Measurements from ENCODE around the gene ZNF506.
"Not testable (repeated sequence)": the region's sequence is repeated elsewhere in the genome, so short reads cannot be mapped to it uniquely, and the experiment has no call there.

The ZNF506 gene

DNA sequence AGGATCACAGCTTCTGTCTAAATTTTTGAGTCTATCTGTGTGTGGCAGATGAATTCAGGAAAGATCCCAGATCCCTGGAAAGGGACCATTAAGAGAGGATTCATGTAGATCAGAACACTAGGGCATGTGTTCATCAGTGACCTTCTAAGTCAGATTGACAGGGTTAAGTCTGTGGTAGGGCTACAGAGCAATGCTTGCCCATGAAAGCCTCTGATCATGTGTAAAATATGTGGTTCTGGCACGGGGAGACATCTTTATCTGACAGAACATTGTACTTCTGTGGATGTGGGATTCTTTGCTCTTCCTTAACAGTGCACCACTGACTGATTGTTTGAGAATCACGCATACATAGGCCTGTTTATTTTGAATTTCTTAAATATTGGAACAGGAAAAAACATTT, 42.9 kb downstream of the ZNF506 start:
- no peak for DNase-seq (ENCODE audit: low spot score)

DNA sequence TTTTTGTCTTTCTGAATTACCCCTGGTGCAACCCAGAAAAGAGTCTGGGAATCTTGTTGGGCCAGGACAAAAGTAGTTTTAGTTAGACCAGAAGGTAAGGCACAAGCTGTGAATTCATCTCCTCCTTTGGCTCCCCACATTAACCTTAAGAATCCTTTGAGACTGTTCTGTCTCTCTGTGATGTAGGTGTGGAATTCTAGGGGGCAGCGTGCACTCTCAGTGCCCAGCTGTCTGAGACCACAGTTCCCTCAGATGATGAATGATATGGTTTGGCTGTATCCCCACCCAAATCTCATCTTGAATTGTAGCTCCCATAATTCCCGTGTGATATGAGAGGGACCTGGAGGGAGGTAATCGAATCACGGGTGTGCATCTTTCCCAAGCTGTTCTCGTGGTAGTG, 43.9 kb downstream of the ZNF506 start:
- no peak for DNase-seq (ENCODE audit: low spot score)

DNA sequence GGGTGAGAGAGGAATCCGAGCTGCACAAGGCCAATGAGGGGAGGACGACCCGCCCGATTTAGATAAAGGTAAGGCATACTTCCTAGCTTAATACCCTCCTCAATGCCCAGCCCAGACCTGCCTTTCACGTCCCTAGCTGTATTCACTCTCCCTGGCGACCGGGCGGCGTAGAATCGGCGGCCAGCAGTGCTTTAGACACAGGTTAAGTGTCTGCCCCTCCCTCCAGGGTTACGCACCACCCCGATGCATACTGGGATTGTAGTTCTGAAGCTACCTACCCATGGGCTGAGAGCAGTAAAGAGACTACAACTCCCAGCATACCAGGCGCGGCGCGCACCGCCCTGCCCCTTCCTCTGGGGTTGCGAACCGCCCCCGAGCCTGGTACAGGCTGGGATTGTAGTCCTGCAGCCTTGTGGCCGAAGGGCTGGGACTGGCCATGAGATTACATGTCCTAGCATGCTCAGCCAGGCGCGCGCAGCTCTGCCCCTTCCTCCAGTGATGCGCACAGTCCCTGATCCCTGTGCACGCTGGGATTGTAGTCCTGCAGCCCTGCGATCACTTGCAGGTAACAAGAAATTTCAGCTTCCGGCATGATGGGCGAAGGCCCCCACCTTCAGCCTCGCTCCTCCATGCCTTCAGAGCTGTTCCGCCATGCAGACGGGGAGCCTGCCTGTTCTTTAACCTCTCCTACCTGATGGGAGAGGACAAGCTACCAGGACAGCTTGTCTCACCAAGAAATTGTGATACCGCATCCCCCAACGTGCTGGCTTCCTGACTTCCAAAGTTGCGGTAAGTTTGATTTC, 45.1 kb downstream of the ZNF506 start:
- DNase-seq (ENCODE audit: low spot score): peak; percentile 88

DNA sequence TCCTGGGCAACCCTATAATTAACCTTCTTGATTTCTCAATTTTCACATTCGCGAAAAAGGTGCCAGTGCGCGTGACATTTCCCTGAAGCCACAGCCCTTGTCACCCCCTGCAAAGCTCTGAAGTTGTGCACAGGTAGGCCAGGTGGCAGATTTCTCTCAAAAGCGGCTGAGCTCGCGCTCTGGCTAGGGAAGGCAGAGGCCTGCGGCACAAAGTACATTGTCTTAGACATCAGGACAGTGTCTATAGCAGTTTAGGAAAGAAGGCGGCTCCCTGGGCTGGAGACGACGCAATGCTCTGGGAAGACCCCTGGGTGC, 45.7 kb downstream of the ZNF506 start:
- no peak for DNase-seq (ENCODE audit: low spot score)

DNA sequence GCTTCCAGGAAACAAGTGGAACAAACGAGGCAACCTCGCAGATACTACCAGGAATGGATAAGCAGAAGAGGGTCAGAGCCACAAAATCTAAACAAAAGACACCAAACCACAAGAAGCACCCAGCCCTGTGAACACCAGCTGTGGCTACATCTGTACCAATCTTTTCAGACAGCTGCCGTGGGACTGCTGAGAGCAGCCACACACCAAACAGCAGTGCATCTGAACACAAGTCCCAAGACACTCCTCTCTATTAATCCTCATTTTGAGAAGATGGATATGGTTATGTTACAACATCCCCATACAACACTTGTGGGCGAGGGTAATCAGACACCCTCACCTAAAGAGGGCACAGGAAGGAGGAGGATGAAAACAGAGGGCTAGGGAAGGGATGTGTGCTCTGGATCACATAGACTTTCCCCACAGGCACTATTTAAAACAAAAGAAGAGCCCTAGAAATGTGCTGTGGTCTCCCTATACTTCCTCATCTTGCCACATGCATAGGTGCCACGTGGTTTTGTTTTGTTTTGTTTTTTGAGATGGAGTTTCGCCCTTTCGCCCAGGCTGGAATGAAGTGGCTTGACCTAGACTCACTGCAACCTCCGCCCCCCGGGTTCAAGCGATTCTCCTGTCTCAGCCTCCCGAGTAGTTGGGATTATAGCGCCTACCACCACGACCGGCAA, 47.1 kb downstream of the ZNF506 start:
- no peak for DNase-seq (ENCODE audit: low spot score)

DNA sequence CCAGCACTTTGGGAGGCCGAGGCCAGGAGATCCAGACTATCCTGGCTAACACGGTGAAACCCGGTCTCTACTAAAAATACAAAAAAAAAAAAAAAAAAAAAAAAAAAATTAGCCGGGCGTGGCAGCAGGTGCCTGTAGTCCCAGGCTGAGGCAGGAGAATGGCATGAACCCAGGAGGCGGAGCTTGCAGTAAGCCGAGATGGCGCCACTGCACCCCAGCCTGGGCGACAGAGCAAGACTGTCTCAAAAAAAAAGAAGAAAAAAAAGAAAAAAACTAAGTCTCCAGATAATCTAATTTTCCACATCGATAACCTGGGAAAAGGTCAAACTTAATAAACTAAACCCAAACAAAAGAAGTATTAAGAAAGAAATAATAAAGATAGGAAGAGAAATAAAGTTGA, 49.6 kb downstream of the ZNF506 start:
- DNase-seq (ENCODE audit: low spot score): not testable (repeated sequence)

DNA sequence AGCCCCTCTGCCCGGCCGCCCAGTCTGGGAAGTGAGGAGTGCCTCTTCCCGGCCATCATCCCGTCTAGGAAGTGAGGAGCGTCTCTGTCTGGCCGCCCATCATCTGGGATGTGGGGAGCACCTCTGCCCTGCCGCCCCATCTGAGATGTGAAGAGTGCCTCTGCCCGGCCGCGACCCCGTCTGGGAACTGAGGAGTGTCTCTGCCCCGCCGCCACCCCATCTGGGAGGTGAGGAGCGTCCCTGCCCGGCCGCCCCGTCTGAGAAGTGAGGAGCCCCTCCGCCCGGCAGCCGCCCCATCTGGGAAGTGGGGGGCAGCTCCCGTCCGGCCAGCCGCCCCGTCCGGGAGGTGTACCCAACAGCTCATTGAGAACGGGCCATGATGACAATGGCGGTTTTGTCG, 51.6 kb downstream of the ZNF506 start:
- not testable (repeated sequence) for DNase-seq (ENCODE audit: low spot score)

DNA sequence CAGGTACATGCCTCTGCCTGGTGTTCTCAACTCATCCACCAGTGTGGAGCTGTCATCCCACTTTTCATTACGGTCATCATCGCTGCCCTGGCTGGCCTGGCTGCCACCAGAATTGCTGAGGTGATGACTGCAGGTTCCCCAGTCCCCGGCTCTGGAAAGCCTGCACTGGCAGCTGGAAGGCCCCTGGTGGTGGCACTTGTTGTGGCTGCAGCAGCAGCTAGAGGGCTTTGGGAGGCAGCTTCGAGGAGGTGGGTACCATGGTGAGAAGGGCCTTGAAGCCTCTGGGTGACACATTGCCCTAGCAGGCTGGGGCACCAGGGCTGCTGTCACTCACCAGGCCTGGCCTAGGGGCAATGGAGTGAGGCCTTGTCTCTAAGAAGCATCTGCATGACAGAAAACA, 63.4 kb downstream of the ZNF506 start:
- no peak for DNase-seq (ENCODE audit: low spot score)

DNA sequence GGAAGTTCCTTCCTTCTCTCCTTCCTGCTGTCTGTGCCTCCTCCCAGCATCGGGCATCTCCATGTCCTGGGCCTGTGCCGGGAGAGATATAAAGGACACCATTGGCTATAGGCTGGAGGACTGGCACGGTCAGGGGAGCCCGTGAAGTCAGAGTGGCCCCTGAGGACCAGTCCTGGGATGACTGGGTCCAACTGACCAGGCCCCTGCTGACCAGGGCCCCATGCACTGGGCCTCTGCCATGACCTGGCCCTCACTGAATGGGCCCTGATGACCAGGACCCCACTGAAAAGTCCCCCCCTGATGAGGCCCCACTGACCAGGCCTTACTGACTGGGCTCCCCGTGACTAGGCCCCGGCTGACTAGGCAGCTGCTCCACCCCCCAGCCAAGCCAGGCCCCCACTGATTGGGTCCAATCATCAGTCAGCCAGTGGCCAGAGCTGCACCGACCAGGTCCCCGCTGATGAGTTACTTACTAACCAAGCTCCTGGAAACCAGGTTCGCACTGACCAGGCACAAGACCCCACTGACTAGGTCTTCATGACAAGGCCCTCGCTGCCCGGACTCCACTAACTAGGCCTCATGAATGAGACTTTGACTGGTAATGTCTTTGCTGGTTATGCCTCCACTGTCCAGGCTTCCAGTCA, 68.7 kb downstream of the ZNF506 start:
- DNase-seq (ENCODE audit: low spot score): no peak

DNA sequence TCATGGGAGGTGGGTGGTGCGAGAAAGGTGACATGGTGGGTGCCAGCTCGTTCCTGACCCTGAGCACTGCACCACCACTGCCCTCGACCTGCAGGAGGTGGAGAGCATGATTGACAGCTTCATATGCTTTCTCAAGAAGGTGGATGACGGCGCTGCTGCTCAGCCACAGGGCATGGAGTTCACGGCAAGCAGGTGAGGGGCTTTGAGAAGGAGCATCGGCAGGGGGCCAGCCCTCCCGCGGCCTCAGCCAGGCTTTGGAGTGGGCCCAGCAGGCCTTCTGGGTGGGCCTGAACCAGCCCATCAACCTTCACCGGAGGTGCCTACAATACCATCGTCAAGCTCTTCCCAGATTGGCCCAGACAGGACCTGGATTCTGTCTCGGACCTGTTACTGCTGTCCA, 69.7 kb downstream of the ZNF506 start:
- no peak for DNase-seq (ENCODE audit: low spot score)

DNA sequence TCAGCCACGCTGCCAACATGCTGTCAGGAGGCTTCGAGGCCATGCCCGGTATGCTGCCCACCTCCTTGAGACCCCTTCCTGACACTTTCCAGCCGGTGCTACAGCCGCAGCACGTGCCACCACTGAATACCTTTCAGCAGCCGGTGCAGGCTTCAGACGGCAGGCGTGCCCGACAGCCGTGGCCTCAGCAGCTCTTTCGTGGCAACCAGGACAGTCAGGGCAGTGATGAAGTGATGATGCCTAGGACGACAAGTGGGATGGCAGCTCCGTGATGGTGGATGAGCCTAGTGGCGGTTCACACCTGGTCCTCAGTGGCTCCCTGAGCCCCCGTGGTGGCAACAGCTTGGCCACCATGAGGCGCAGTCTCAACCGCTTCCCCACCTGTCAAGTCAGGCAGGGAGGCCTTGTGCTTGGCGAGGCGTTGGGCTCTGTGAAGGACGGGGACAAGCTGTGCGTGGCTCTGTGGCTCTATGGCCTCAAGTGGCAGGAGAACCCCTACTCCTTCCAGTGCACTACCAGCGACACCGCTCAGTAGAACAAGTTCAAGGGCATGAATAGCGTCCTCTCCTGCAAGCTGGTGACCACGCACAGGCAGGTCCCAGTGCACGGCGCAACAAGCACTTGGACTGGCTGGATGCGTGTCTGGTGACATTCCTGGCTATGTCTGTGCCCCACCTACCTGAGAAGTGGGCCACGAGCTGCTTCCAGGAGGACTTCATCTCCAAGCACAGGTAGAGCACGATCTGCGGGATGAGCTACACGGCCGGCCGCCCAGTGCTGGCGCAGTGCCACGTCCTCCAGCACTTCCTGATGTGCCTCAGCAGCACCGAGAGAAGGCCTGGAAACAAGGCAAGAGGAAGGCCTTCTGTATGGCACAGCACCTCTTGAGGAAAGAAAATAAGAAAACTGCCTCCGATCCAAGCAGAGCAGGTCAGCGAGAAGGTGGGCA, 70.4 kb downstream of the ZNF506 start:
- DNase-seq (ENCODE audit: low spot score): no peak

DNA sequence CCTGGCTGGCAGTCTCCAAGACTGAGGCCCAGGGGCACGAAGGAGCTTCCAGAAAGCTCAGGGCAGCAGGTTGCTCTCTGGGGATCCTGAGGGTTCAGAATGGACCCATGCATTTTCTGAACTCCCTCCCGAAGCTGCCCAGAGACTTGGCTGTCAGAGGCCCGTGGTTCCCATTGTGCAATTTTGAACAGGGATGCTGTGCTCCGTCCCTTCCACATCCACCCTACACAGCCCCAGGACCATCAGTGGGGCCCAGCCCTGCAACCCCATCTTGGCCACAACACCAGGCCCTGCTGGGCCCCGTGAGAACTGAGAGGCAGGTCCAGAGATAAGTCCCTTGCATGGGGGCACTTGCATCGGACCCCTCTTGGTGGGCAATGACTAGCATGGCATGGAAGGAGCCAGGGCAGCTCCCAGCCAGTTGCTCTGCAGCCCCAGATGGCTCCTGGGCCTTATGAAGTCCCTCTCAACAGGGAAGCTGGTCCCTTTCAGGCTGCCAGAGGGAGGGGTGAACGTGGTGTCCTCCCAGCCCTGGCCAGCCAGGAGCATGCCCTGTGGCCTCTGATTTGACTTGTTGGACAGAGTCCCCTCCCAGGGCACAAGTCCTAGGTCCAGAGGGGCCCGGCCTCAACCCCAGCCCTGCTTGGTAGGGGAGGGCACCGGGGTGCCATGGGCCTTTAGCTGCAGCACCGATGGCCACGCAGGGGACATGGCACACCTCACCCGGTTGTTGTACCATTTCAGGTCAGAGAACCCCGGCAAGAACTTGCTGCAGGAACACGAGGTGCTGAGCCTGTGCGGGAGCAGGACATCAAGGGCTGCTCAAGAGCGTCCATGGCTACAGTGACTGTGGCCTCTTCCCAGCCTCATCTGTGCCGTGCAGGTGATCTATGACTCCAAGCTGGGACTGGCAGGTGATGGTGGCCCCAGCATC, 71.4 kb downstream of the ZNF506 start:
- no peak for DNase-seq (ENCODE audit: low spot score)

DNA sequence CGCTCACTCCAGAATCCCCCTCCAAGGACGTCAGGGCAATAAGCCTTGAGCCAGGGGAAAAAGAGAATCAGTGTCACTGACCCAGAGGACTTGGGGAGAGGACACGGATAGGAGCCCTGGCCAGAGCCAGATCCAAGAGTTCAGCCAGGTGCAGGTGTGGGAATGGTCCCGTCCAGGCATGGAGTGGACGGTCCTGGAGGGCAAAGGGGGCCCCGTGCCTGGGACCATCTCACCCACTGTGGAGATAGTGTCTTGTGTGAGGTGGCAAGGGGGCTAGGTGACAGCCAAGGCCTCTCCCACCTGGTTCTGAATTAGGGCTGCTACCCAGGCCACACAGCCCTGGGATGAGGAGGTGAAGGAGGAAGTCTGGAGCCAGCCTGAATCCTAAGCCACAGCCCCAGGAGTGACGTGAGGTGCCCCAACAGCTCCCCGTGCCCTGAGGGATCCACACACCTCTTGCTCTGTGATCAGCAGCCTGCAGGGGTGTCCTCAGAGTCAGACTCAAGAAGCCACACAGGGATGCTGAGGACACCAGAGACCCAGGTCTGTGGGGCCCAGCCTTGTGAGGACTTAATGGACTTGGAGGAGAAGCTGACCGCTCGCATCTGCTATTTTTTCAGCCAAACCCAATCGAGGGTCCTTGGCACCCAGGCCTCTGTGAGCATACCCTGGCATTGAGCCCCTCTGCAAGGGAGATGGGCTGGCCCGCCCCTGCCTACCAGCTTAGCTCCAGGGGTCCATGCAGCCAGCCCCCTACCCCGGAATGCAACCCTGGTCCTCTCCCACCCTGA, 72.2 kb downstream of the ZNF506 start:
- no peak for DNase-seq (ENCODE audit: low spot score)

DNA sequence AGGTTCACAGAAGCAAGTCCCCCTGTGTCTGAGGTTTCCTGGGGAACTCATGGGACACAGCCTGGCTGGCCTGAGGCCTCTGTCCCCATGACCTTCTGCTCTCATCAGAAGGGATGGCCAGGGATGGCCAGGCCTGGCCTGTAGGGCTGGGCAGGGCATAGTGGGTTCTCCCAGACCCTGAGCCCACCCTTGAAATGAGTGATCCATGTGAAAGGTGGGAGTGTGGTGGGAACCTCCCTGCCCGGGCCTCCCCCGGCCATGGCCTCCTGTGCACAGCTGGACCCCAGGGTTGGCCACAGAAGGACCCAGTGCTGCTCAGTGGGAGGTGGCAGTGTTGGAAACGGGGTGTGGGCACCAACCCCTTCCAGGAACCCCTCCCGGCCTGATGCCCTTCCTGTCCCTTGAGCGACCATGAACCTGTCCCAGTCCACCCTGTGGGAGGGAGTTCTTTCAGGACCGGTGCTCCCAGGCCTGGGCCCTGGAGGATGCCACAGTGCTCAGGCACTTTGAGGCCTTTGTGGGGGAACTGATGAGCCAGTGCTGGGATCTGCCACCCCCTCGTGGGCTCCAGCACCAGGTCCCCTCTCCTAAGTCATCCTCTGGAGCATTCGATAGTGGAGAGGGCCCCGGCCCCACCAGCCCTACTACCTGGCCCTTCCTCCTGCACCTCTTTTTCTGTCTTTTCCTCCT, 73.2 kb downstream of the ZNF506 start:
- no peak for DNase-seq (ENCODE audit: low spot score)

DNA sequence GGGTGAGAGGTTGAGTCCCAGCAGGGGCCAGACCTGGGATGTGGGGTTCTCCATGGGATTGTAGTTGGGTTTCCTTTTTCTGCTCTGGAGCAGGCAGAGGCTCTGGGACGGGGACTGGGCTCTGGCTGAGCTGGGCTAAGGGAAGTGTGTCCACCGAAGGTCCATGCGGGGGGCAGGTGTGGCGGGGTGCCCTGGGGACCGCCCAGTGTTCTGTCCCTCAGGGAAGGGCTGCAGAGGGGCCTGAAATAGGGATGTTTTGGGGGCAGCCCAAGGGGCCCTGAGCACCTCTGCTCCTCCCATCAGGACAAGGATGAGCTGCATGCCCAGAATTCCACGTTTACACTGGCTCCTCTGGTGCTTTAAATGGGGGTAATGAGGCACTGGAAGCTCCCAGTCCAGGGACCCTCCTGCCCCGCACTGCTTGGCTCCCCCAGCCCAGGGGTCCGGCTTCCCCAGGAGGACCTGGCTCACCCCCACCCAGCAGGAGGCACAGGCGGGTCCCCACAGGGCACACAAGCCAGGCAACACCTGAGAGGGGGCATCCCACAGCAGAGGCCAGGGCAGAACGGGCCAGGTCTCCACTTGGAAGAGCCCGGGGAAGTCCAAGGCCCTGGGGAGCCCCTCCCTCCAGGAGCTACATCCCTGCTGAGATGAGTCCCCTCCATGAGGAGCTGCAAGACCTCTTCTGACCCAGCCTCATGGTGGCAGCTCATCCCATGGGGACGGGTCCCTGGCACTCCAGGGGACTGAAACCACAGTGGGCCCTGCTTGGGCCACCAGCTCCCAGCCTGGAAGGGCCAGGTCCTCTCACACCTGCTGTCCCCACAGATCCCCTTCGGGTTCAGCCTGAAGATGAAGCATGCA, 74.0 kb downstream of the ZNF506 start:
- no peak for DNase-seq (ENCODE audit: low spot score)

DNA sequence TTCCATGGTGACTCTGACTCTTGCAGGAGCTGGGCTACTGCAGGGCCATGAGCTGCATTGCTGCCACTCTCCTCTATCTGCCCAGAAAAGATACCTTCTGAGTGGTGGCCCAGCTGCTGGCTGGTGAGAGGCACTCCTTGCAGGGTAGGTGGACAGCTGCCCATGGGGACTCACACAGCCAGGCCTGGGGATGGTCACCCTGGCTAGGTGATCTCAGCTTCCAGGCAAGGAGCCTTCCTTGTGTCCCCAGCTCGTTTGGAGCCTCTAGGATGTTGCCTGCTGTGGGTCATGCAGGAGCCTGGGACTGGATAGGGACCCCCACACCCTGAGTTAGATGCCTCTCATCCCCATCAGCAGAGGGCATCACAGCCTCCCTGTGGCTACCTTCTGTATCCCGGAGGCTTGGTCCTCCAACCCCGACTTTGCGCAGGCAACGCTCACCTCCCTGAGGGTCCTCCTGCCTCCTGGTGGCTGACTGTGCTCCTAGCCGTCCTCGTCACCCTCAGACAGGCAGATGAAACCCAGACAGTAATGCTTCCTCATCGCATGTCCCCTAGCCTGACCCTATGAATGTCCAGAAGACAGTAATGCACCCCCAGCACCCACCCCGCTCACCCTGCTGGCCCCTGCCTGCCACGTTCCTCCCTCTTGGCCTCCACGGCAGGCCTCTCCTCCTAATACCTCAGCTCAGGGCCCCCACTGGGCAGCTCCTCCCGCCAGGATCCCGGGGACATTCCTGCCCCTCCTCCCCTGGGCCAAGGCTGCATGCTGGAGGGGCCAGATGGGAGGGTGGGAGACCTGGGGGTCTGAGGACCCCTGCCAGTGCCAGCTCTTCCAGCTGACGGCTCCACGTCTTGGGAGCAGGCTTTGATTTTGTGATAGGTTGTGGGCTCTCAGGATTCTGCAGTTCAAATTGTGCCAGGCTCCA, 75.0 kb downstream of the ZNF506 start:
- DNase-seq (ENCODE audit: low spot score): no peak

DNA sequence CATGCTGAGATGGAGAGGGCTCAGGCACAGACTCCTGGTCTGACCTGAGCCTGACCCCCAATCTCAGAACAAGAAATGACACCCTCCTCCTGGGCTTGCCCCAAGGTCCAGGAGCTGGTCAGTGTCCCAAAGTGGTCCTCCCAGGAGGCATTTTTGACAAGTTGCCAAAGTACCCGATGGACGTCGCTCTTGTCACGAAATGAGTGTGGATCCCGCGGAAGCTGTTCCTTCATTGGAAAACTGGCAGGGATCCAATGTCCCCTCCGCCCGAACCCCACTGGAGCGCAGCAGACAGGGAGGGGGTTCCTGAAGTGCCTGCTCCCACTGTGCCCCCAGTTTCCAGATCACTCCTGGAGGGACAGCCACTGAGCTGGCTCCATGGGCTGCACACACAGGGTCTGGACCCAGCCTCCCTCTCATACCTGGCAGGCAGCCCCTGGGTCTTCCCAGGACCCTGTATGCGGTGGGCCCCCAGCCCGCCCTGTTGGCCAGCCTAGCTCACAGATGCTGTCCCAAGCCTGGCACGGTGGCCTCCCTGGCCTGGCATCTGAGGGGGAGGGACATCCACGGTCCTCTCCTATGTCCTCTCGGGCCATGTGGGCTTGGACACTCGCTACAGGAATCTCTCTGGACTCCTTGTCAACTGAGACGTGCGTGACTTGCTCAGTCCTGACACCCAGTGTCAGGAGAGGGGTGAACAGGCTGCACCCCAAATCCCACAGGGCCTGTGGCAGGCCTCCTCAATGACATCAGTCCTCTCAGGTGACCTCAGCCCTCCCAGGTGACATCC, 75.9 kb downstream of the ZNF506 start:
- DNase-seq (ENCODE audit: low spot score): no peak
